ENCODE measurements around the gene SPATC1L.

The SPATC1L gene

DNA sequence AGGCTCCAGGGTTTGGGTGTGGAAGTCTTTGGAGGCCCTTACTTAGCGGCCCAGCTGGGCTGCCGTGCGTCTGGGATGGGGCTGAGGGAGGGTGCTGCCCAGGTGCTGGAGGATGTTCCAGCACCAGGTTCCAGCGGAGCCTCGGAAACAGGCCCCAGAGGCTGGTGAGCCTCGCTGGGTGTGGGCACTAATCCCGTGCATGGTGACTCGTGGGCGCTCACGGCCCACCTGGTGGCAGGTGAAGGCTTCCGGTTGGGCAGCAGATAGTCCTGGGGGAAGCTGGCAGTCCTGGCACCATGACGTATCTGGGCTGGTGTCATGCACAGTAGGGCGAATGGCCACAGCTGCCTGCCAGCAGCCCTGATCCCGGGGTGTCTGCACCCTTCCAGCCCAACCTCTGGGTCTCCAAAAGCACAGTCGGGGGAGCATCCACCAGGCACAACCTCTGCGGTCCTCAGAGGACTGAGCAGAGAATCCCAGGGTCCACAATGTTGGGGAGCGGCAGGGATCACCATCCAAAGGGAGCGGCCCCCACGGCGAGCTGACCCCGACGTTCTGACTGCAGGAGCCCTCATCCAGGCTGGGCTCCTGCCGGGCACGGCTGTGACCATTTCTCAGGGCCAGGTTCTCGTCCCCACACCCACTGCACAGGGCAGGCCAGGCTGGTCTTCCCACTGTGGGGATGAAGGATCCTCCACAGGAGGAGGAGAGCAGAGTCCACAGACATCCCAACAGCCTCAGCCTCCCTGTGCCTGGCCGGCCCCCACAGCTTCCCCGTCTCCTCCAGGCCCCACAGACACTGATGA, 54.2 kb downstream of the SPATC1L start:
- no peak for DNase-seq

DNA sequence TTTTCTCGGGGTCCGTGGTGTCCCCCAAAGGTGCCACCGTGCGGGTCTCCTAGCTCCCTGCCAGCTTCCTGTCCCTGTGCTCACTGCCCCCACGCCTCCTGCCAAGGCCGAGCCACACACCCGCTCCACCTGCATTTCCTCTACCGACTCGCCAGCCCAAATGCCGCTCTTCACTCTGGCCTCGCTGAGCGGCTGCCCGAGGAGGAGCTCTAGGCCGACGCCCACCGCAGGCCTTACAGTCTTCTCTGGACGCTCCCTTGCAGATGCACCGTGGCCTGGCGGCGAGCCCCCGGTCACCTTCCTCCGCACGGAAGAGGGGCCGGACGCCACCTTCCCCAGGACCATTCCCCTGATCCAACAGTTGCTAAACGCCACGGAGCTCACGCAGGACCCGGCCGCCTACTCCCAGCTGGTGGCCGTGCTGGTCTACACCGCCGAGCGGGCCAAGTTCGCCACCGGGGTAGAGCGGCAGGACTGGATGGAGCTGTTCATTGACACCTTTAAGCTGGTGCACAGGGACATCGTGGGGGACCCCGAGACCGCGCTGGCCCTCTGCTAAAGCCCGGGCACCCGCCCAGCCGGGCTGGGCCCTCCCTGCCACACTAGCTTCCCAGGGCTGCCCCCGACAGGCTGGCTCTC, 55.2 kb downstream of the SPATC1L start:
- DNase-seq = no peak

DNA sequence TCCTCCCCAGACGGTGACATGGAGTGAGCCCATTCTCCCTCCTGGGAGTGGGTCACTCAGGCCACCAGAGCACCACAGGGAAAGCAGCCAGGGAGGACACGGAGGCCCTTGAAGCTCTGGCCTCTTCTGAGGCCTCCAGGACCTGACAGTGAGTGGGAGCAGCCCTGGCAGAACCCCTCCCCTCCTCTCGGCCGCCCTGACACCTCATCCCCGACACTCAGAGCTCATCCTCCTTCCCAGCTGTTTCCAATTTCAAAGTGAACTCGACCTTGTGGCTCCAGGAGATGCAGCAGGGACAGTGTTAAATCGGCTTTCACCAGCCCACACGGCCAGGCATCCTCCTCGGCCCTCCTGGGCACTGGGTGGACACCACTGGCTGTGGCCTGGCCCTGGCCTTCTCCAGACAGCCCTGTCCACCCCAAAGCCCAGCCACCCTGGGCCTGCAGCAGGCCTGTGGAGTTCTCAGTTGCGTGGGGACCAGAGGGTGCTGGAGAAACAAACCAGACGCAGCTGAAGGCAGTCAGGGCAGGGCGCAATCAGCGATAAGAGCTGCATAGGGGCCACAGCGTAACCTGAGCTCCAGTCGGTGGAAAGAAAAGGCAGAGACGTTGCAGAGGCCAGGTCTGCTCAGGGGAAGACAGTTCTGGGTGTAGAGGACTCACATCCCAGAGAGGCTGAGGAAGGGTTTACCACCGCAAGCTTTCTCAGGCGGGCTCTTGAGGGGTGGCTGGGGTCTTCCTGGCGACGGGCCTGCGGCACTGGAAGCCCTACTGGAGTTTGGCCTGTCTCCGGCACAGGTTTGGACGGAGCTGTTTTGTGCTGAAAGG, 55.9 kb downstream of the SPATC1L start:
- no peak for DNase-seq

DNA sequence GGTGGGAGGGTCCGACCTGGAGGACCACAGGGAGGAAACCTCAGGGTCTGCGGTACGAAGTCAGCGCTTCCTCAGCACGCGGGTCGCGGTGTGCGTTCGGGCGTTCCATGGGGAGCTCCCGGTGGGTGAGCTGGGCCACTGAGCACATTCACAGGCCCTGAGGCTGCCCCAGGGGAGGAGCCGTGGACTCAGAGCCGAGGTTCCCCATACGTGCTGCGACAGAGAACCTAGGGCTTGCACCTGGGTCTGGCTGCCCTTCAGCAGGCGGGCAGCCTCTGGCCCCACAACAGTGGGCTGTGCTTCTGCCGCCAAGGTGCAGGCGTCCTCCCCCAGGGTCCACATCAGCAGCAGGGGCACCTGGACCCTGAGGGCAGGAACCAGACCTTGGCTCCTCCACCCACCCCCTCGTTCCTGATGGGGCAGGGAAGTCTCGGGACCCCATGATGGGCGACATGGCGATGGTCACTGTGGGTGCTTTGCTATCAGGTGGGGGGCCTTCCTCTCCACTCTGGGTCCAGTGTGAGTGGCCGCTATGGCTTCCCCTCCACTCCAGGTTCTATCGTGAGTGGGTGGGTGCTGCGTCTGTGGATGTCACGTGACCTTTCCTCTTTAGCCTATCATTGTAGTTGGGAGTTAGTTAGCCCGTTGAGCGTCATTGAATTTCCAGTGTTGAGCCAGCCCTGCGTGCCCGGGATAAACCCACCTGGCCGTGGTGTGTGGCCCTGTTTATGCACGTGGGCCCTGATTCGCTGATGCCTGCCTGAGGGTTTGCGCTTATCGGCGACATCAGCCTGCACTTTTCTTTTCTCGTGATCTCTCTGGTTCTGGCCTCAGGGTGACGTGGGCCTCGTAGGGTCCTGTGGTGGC, 56.8 kb downstream of the SPATC1L start:
- no peak for DNase-seq

DNA sequence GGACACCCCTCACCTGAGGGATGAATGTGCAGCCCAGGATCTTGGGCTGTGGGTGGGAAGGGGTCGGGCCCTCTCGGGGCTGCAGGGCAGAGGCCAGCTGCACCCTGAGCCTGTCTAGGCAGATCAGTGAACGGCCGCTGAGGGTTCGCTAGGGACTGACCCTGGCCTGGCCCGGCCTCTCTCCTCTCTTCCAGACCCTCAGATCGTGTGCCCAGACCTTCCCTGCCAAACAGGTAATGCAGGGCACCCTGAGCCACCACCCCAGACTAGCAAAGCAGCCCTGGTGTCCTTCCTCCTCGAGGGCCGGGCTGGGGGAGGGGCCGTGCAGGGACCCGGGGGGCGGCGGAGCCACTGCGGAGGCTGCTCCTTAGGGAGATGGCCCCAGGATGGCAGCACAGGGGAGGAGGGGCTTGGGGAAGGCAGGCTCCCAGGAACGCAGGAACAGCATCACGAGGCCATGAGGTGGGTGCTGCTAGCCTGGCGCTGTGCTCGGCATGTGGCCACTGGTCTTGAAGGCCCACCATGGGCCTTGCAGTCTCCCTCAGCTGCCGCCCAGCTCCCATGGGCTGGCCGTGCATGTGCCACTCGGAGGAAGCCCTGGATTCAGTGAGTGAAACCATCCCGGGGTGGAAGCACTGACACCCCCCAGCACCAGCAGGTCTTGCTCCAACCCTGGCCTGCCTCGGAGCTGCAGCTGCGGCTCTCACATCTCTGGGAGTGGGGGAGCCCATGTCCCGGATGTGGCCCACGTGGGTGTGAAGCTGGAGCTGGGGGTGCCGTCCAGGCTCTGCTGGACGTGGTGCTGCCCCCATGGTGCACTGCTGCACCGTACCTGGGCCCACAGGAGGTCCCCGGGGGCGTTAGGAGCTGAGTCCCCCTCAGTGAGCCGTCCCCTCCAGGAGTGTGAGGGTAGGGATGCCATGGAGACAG, 57.7 kb downstream of the SPATC1L start:
- DNase-seq = no peak

DNA sequence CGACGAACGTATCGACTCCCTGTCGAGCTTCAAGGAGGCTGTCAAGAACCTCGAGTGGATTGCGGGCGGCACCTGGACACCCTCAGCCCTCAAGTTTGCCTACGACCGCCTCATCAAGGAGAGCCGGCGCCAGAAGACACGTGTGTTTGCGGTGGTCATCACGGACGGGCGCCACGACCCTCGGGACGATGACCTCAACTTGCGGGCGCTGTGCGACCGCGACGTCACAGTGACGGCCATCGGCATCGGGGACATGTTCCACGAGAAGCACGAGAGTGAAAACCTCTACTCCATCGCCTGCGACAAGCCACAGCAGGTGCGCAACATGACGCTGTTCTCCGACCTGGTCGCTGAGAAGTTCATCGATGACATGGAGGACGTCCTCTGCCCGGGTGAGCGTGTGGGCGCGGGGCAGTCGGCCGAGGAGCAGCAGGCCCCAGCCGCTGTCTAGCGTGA, 58.4 kb downstream of the SPATC1L start:
- DNase-seq = no peak

DNA sequence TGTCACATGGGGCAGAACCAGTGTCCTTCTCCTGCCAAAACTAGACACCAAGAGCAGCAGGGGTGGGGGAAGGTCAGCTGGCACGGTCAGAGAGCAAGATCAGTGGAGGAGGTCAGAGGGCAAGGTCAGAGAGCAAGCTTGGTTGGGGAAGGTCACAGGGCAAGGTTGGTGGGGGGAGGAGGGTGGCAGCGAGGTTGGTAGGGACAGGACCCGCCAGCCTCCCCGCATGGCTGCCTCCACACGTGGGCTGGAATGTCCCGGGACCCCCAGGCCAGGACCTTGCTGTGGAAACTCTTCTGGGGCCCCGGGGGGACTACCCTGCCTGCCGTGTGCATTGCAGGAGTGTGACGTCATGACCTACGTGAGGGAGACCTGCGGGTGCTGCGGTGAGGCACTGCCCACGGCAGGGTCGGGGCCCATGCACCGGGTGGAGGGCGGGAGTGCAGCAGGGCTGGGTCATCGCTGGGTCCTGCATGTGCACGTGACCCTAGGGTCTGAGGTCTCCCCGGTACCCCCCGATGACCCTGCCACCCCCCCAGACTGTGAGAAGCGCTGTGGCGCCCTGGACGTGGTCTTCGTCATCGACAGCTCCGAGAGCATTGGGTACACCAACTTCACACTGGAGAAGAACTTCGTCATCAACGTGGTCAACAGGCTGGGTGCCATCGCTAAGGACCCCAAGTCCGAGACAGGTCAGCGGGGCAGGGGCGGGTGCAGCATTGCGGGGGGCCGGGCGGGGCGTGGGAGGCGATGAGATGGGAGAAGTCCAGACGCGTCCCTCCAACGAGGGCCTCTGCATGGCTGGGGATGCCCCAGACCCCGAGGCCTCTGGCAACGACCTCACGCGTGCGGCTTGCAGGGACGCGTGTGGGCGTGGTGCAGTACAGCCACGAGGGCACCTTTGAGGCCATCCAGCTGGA, 59.1 kb downstream of the SPATC1L start:
- no peak for DNase-seq

DNA sequence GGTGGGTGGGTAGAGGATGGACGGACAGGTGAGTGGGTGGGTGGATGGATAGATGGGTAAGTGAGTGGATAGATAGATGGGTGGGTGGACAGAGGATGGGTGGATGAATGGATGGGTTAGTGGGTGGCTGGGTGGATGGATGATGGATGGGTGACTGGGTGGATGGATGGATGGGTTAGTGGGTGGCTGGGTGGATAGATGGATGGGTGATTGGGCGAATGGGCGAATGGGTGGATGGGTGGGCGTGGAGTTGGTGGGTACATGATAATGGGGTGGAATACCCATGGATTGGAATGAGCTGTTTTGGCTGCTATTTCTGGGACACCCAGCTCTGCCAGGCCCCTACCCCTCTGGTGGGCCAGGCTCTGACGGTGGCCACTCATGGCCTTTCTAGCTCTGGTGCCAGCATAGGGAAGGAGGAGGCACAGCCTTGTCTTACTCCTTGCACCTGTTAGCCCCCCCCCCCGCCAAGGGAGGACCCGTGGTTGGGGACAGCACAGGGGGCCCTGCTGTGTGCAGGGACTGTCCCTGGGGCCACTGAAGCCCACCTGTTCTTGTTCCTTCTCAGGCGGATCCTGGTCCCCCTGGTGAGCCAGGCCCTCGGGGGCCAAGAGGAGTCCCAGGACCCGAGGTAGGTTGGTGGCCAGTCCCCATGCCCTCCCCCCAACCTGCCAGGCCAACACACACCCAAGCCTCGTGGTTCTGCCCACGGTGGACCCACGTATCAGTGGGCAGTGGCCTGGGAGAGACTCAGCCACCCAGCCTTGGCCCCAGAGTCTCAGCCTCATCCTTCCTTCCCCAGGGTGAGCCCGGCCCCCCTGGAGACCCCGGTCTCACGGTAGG, 60.0 kb downstream of the SPATC1L start:
- DNase-seq = no peak

DNA sequence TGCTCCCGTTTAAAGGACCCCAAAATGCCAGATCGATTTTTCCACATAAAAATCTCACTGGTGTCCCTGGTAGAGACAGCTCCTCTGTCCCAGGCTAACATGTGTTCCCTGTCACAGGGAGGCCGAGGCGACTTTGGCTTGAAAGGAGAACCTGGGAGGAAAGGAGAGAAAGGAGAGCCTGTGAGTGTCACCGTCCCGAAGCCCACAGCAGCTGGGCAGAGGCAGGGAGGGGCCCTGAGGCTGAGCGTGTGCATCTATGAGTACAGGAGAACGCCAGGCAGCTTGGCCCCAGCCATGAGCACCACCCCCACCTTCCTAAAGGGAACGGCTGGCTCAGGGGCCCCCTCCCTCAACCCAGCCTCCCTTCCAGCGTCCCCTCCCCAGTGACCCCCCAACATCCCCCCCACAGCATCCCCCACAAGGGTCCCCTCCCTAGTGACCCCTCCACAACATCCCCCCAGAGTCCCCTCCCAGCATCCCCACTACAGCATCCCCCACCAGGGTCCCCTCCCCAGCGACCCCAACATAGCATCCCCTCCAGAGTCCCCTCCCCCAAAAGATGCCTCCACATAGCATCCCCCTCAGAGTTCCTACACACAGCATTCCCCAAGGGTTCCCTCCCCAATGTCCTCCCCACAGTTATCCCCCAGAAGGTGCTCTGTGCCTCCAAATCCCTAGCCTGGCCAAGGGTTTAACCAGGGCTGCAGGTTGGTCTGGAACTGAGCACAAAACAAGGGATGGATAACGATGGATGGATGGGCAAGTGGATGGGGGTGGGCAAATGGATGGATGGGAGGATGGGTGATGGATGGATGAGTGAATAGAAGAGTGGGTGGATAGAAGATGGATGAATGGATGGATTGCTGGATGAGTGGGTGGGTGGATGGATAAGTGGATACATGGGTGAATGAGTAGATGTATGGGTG, 61.2 kb downstream of the SPATC1L start:
- no peak for DNase-seq

DNA sequence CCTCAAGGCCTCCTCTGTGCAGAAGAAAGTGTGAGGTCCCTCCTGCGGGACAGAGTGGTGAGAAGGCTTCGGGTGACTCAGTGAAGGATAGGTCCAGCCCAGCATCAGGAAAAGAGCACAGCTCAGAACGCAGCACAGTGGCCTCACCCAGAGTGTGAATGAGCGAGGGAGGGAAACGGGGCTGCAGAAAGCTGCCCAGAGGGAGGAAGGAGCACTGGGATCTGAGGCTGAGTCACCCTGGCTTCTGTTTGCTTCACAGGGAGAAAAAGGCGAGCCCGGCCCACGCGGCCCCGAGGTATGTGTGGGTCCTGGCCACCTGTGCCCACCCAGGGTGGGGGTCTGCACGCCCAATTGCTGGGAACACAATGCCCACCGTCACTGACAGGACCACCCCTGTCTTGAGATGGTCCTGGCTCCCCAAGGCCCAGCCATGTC, 62.0 kb downstream of the SPATC1L start:
- DNase-seq = no peak

DNA sequence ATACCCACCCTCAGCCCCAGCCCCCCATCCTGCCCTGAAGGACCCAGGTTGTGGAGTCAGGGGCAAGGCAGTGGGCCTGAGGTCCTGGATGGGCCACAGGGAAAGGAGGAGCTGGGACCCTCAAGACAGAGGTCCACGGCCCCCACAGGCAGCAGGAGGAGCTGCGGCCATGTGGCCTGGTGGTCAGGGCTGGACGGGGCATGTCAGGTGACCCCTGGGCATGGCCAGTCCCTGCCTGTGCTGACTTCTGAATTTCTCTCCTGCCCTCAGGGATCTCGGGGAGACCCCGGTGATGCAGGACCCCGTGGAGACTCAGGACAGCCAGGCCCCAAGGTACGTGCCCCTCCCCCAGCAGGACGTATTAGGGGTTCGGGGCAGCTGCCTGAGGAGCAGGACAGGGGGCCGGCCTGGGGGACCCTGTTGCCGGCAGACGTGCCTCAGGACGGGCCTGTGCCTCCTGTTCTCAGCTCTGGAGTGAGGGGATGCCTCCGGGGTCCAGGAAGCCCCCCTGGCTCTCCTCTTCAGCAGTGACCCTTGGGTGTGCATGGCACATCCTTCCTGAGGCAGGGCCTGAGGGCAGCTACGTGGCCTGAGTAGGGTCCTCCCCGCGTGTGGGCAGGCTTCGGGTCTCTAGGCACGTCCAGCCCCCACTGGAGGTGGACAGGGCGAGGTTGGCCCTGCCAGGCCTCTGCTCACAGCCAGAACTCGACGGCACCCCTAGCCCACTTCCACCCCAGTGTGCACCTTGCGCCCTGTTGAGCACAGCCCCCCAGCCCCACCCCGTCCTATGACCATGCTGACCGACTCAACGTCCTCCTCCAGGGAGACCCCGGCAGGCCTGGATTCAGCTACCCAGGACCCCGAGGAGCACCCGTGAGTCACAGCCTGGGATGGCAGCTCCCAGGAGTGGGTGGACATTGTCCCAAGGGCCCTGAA, 62.7 kb downstream of the SPATC1L start:
- DNase-seq = no peak

DNA sequence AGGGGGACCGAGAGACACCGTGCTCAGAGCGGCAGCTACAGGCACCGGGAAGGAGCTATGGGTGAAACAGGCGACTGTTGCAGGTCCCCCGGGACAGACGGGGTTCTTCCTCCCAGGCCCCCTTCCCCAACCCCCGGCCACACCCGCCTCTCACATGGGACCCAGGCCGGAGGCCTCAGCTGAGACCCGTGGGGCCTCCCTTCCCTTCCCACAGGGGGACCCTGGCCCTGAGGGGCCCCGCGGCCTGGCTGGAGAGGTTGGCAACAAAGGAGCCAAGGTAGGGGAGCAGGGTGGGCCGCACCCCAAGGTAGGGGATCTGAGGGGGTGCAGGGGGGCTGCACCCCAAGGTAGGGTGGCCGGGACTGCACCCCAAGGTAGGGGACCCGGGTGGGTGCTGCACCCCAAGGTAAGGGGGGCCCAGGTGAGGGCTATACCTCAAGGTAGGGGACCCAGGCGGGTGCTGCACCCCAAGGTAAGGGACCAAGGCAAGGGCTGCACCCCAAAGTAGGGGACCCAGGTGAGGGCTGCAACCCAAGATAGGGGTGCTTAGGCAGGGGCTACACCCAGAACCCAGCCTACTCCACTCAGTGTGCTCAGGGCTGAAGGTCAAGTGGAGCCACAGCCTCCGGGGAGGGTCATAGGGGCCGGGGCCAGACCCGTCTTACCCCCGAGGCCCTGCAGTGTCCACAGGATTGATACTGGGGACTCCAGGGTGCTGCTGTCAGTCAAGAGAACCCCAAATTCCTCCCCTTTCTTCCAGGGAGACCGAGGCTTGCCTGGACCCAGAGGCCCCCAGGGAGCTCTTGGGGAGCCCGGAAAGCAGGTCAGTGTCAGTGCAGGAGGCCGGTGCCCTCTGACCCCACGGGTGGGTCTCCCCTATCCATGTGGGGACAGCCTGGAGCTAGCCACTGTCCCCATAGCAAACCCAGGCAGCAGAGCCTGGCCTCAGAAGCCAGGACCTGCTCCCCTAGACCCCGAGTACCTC, 63.7 kb downstream of the SPATC1L start:
- no peak for DNase-seq

DNA sequence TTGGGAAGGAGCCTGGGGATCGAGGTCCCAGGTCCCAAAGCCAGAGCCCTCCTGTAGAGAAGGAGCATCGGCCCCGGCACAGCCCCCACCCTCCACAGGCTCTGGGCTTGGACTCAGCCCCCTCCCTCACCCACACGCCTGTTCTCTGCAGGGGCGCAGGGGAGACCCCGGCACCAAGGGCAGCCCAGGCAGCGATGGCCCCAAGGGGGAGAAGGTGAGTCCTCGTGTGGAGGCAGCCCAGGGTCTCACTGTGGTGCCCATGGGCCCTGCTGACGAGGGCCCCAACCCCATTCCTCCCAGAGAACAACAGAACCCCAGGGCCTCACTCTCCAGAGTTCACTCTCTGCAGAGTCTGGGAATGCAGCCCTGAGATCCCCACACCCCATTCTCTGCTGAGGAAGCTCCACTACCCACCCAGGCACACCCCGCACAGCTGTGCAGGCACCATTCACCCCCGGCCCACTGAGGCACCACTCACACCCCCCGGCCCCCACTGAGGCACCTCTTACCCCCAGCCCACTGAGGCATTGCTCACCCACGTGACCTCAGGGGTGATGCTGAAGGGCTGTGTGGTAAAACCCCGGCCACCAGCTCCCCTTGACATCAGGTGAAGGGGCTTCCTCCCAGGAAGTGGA, 64.5 kb downstream of the SPATC1L start:
- DNase-seq = no peak

DNA sequence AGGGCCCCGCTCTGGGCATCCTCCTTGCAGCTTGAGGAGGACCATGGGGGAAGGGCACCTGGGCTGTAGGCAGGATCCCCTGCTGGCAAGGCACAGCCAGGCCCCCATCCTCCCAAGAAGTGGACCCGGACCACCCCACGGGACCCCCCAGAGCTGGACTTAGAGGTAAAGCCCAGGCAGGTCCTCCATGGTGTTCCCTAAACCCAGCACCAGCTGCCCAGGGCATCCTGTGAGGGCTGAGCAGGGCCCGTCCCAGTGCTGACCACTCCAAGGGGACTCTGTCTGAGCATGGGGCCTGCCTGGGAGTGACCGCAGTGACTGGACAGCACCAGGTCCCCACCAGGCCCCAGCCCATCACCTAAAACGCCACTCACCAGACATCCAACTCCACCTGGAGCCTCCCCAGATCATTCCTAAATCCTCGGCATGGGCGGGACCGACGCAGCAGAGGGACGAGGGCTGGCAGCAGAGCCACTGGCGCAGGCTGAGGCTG, 65.1 kb downstream of the SPATC1L start:
- DNase-seq = no peak

Measured in activated naive CD4-positive, alpha-beta T cell treated with Interleukin-2 at 50 U/mL for 16 hours (primary cell).